HCT116 (cell line): ENCODE data around the gene NCAPG2. TPM values are rescaled to one million over a fixed set of nuclear protein-coding genes. Genes with fewer than 3 reads are reported as not detected.

Source experiments
- ATAC-seq: fragments of 200-7000 bp; cut with Tn5 transposase; 2 replicates; pipeline ENCODE4 v1.9.1; 2020; ENCODE audit warnings: mild to moderate bottlenecking, moderate library complexity
- BruUV-seq: library from RNA; stranded (reverse); fragments of 400-500 nt; replicated peaks from 2 replicates; lab custom pipeline; 2021; lab: Mats Ljungman, UMichigan
- CTCF ChIA-PET: fragments of 300-600 bp; sonication (Branson Sonifier 250); formaldehyde crosslinking; loops from one replicate; lab custom pipeline; 2021; ENCODE audit warnings: antibody characterized with exemption; lab: Charles Lee
- POLR2A ChIA-PET: fragments of 300-600, 350-600 bp; sonication (Branson Sonifier 250); formaldehyde crosslinking; loops from one replicate; lab custom pipeline; 2021; ENCODE audit warnings: antibody characterized with exemption; lab: Charles Lee
- RAD21 ChIA-PET, 2 experiments: fragments of 300-600 bp; sonication (Branson Sonifier 250); formaldehyde crosslinking; loops; one replicate each; lab custom pipeline; 2023; ENCODE audit warnings: low total read pairs in 2 of 2; ENCODE audit not compliant: uncharacterized antibody in 2 of 2, unreplicated experiment in 2 of 2, low non-redundant PET in 1 of 2; lab: Charles Lee
- DNase-seq: peaks from one replicate; pipeline ENCODE4 v3.0.0-alpha.2; 2010; ENCODE audit warnings: low read depth, low spot score
- H2AFZ ChIP-seq: fragments of 200-600 bp; shearing (Covaris generic), sonication (generic); 2 replicates; pipeline ENCODE4 v1.6.1; 2017; ENCODE audit warnings: low read depth, mixed run types, mixed read lengths, antibody characterized with exemption, low read length; ENCODE audit not compliant: poor library complexity, severe bottlenecking
- H3K27ac ChIP-seq: 2 replicates; pipeline ENCODE4 v1.5.1; 2012; ENCODE audit warnings: low read depth, low read length
- H3K27me3 ChIP-seq: fragments of 200-600 bp; sonication (generic); 2 replicates; pipeline ENCODE4 v1.6.1; 2016; ENCODE audit warnings: mixed run types, low read length, mixed read lengths; ENCODE audit not compliant: insufficient read depth
- H3K36me3 ChIP-seq, 2 experiments: fragments of 200-500 bp in 1 of 2; fragments of 200-600 bp in 1 of 2; sonication (Bioruptor generic) in 1 of 2; sonication (generic) in 1 of 2; 2 replicates each; pipeline versions ENCODE4 v1.5.1 to v1.6.1; 2014 to 2016; ENCODE audit warnings: low read length in 2 of 2, inconsistent platforms in 1 of 2, mixed read lengths in 1 of 2, mixed run types in 1 of 2; ENCODE audit not compliant: insufficient read depth in 2 of 2, control insufficient read depth in 1 of 2
- H3K4me1 ChIP-seq, 2 experiments: fragments of 200-600 bp in 1 of 2; sonication (generic) in 1 of 2; 2 replicates each; pipeline versions ENCODE4 v1.5.1 to v1.6.1; 2012 to 2017; ENCODE audit warnings: low read length in 2 of 2, inconsistent platforms in 1 of 2, mild to moderate bottlenecking in 1 of 2, mixed read lengths in 1 of 2, mixed run types in 1 of 2, moderate library complexity in 1 of 2; ENCODE audit not compliant: insufficient read depth in 2 of 2, control insufficient read depth in 1 of 2
- H3K4me2 ChIP-seq: fragments of 200-600 bp; sonication (generic); 2 replicates; pipeline ENCODE4 v1.6.1; 2017; ENCODE audit warnings: mixed run types, low read length, mixed read lengths
- H3K4me3 ChIP-seq, 2 experiments: fragments of 200-600 bp in 1 of 2; sonication (generic) in 1 of 2; replicated peaks in 1 of 2; 2 replicates each; pipeline ENCODE4 v1.5.1; 2011 to 2016; ENCODE audit warnings: low read length in 2 of 2, control low read depth in 1 of 2, low read depth in 1 of 2, mild to moderate bottlenecking in 1 of 2, mixed read lengths in 1 of 2, mixed run types in 1 of 2
- H3K79me2 ChIP-seq: fragments of 200-600 bp; sonication (generic); 2 replicates; pipeline ENCODE4 v1.6.1; 2017; ENCODE audit warnings: mild to moderate bottlenecking, mixed run types, low read length, moderate library complexity, mixed read lengths; ENCODE audit not compliant: insufficient read depth
- H3K9ac ChIP-seq: fragments of 200-600 bp; sonication (generic); 2 replicates; pipeline ENCODE4 v1.6.1; 2016; ENCODE audit warnings: low read length, mixed read lengths
- H3K9me2 ChIP-seq: fragments of 200-600 bp; sonication (generic), shearing (Covaris generic); 2 replicates; pipeline ENCODE4 v1.6.1; 2017; ENCODE audit warnings: mixed run types, mild to moderate bottlenecking, moderate library complexity; ENCODE audit not compliant: insufficient read depth
- H3K9me3 ChIP-seq, 2 experiments: fragments of 200-500 bp in 1 of 2; fragments of 200-600 bp in 1 of 2; sonication (Bioruptor generic) in 1 of 2; sonication (generic) in 1 of 2; 2 replicates each; pipeline ENCODE4 v1.6.1; 2014 to 2017; ENCODE audit warnings: low read length in 2 of 2, mixed read lengths in 2 of 2, inconsistent platforms in 1 of 2, low read depth in 1 of 2, mild to moderate bottlenecking in 1 of 2, mixed run types in 1 of 2, moderate library complexity in 1 of 2; ENCODE audit not compliant: control insufficient read depth in 1 of 2, insufficient read depth in 1 of 2
- H4K20me1 ChIP-seq: fragments of 200-600 bp; sonication (generic), shearing (Covaris generic); 2 replicates; pipeline ENCODE4 v1.6.1; 2017; ENCODE audit warnings: mixed run types, mild to moderate bottlenecking, moderate library complexity; ENCODE audit not compliant: insufficient read depth
- CEBPB ChIP-seq: IDR thresholded peaks from 2 replicates; pipeline ENCODE4 v1.6.1; 2012; ENCODE audit warnings: low read depth
- ELF1 ChIP-seq: IDR thresholded peaks from 2 replicates; pipeline ENCODE4 v1.6.1; 2012; ENCODE audit warnings: low read depth, borderline replicate concordance
- EZH2 ChIP-seq: fragments of 200-600 bp; sonication (generic); IDR thresholded peaks from 2 replicates; pipeline ENCODE4 v1.6.1; 2017; ENCODE audit warnings: antibody characterized with exemption, mixed run types
- EZH2phosphoT487 ChIP-seq: fragments of 200-600 bp; IDR thresholded peaks from 2 replicates; pipeline ENCODE4 v1.6.1; 2018; ENCODE audit warnings: antibody characterized with exemption, borderline replicate concordance
- FOSL1 ChIP-seq: IDR thresholded peaks from 2 replicates; pipeline ENCODE4 v1.6.1; 2012; ENCODE audit warnings: low read depth
- JUND ChIP-seq: IDR thresholded peaks from 2 replicates; pipeline ENCODE4 v1.6.1; 2012
- POLR2A ChIP-seq: IDR thresholded peaks from 2 replicates; pipeline ENCODE4 v1.7.0; 2011; ENCODE audit warnings: borderline replicate concordance; ENCODE audit not compliant: insufficient read depth, insufficient read length; ENCODE audit errors: extremely low read depth
- POLR2AphosphoS5 ChIP-seq: IDR thresholded peaks from 2 replicates; pipeline ENCODE4 v1.6.1; 2011; ENCODE audit warnings: mild to moderate bottlenecking, low read depth, low read length, moderate library complexity
- RAD21 ChIP-seq: IDR thresholded peaks from 2 replicates; pipeline ENCODE4 v1.6.1; 2012; ENCODE audit warnings: low read depth, mild to moderate bottlenecking
- REST ChIP-seq: IDR thresholded peaks from 2 replicates; pipeline ENCODE4 v1.6.1; 2012; ENCODE audit warnings: low read depth
- SIN3A ChIP-seq: IDR thresholded peaks from 2 replicates; pipeline ENCODE4 v1.6.1; 2012; ENCODE audit warnings: low read depth
- SRF ChIP-seq: IDR thresholded peaks from 2 replicates; pipeline ENCODE4 v1.6.1; 2012; ENCODE audit warnings: low read depth
- ZBTB33 ChIP-seq: IDR thresholded peaks from 2 replicates; pipeline ENCODE4 v1.6.1; 2011; ENCODE audit warnings: mild to moderate bottlenecking, low read length, moderate library complexity; ENCODE audit not compliant: insufficient replicate concordance; ENCODE audit errors: extremely low read depth
- ZFX ChIP-seq: fragments of 450-650 bp; IDR thresholded peaks from 2 replicates; pipeline ENCODE4 v1.6.1; 2017
- ZNF274 ChIP-seq: fragments of 200-500 bp; sonication (Bioruptor generic); IDR thresholded peaks from 2 replicates; pipeline ENCODE4 v1.6.1; 2014; ENCODE audit warnings: mild to moderate bottlenecking, low read depth, low read length, inconsistent platforms
- intact Hi-C: fragments of 100-400 bp; cut with micrococcal nuclease; formaldehyde crosslinking; loops from 2 replicates; pipeline ENCODE4 v1.10.0; 2022
- total RNA-seq: library from RNA; stranded (reverse); gene quantifications from one replicate; pipeline ENCODE4 v1.2.1, GENCODE V29; 2021; ENCODE audit not compliant: unreplicated experiment
- TF ChIP-seq, protein P1 (sequence below), 3 experiments: fragments of 200-600 bp in 1 of 3; sonication (generic) in 1 of 3; IDR thresholded peaks in 2 of 3; conservative IDR thresholded peaks in 1 of 3; 2 replicates each; pipeline ENCODE4 v1.5.1; 2012 to 2017; ENCODE audit warnings: low read depth in 2 of 3, low read length in 2 of 3, antibody characterized with exemption in 1 of 3, borderline replicate concordance in 1 of 3, control low read depth in 1 of 3, mild to moderate bottlenecking in 1 of 3, mixed read lengths in 1 of 3, mixed run types in 1 of 3, moderate library complexity in 1 of 3; ENCODE audit not compliant: insufficient read depth in 1 of 3

NCAPG2 gene
- total RNA-seq, 1 experiment from 2014 or later: 73.1 TPM

DNA sequence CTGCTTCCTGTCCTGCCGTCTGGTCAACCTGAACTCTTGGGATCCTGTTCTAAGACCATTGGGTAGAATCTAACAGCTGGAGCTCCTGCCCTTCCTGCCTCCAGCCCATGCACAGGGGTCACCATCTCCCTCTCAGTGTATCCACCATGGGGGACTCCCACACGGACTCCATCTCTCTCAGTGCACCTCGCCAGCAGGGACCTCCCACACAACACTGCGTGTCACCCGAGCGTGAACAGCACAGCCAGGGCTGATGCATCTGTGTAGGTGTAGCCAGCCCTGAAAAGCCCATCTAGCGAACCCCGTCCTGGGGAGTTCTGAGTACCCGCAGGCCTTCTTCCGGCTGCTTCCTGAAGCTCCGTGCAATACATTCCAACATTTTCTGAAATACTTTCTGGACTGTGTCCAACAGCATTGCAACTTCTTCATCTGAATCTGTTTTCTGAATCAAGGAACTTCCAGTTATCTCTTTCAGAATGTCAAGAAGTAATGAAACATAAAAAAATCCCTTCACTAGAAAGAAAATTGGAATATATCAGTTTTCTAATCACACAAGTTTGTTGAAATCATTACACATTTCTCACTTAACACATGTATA is 52.5 kb downstream of the NCAPG2 start (continued):
- TF ChIP-seq EZH2phosphoT487 (no peak), ZBTB33 (no peak)
- TF ChIP-seq, all 23 proteins: peak for 0

DNA sequence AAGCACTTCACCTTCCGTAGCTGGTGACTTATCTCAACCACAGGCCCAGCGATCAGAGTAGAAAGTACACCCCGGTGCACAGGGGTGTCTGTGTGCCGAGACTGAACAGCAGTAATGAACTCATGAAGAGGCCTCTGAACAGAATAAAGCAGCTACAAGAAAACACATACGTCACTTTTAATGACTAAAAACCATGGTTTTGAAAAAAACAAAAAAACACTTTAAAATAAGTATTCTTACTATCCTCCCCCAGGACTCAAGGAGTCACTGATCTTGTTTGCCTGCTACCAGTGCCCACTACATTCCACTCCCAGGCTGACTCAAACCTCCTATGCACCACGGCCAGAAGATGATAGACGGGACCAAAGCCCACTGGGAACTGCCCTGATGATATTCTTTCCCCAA is 53.8 kb downstream of the NCAPG2 start:
- POLR2A ChIA-PET: no interaction called here
- H4K20me1 ChIP-seq: no peaks in the 10 kb centered on the region
- TF ChIP-seq POLR2A (no peak), ZFX (no peak), FOSL1 (no peak), SRF (no peak), EZH2phosphoT487 (no peak), SIN3A (no peak), REST (no peak), ELF1 (no peak), ZNF274 (no peak), JUND (no peak), RAD21 (no peak), EZH2 (no peak), POLR2AphosphoS5 (no peak), CEBPB (no peak)
- TF ChIP-seq, protein P1, sequence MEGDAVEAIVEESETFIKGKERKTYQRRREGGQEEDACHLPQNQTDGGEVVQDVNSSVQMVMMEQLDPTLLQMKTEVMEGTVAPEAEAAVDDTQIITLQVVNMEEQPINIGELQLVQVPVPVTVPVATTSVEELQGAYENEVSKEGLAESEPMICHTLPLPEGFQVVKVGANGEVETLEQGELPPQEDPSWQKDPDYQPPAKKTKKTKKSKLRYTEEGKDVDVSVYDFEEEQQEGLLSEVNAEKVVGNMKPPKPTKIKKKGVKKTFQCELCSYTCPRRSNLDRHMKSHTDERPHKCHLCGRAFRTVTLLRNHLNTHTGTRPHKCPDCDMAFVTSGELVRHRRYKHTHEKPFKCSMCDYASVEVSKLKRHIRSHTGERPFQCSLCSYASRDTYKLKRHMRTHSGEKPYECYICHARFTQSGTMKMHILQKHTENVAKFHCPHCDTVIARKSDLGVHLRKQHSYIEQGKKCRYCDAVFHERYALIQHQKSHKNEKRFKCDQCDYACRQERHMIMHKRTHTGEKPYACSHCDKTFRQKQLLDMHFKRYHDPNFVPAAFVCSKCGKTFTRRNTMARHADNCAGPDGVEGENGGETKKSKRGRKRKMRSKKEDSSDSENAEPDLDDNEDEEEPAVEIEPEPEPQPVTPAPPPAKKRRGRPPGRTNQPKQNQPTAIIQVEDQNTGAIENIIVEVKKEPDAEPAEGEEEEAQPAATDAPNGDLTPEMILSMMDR (IDR thresholded peaks at IDR 0.05 in 2 of 3, conservative IDR thresholded peaks at IDR 0.05 in 1 of 3; ENCODE audit: borderline replicate concordance in 1 of 3, insufficient read depth in 1 of 3, low read depth in 2 of 3, low read length in 2 of 3): no peak
- TF ChIP-seq, all 23 proteins: peak for 0
- Histone ChIP-seq H3K27me3 (no peaks in the 10 kb centered on the region), H3K79me2 (peaks cover 25% of the 10 kb centered on the region), H3K27ac (no peak overlapping the region), H2AFZ (no peak overlapping the region), H3K9me2 (no peaks in the 10 kb centered on the region), H3K9ac (no peak overlapping the region), H3K4me3 (no peak overlapping the region), H3K4me2 (no peak overlapping the region), H3K9me3 (no peaks in the 10 kb centered on the region), H3K36me3 (peaks cover 24 to 63% of the 10 kb centered on the region in 2 experiments), H3K4me1 (no peaks in the 10 kb centered on the region; a peak in 2 of 4 replicates)
- intact Hi-C loops: no loop called here
- ATAC-seq (no peak), DNase-seq (no peak)
- RAD21 ChIA-PET: no interaction called here
- CTCF ChIA-PET: no interaction called here
- BruUV-seq: no TSS peak
